HT-29 (cell line): ENCODE data around the gene PIAS1. TPM values are rescaled to one million over a fixed set of nuclear protein-coding genes. Genes with fewer than 3 reads are reported as not detected.
"Not testable (repeated sequence)": the region's sequence is repeated elsewhere in the genome, so short reads cannot be mapped to it uniquely, and the experiment has no call there.

Experiments used
- DNase-seq: peaks from one replicate; pipeline ENCODE4 v3.0.0-alpha.2; 2015; ENCODE audit warnings: low spot score
- total RNA-seq: library from RNA; depleted of rRNA; stranded (reverse); fragments of >200 nt; shearing (Covaris generic); gene quantifications from 2 replicates; pipeline ENCODE4 v1.2.3, GENCODE V29; 2014

The PIAS1 gene
- total RNA-seq, 1 experiment from 2014 or later: 42.1 TPM

DNA sequence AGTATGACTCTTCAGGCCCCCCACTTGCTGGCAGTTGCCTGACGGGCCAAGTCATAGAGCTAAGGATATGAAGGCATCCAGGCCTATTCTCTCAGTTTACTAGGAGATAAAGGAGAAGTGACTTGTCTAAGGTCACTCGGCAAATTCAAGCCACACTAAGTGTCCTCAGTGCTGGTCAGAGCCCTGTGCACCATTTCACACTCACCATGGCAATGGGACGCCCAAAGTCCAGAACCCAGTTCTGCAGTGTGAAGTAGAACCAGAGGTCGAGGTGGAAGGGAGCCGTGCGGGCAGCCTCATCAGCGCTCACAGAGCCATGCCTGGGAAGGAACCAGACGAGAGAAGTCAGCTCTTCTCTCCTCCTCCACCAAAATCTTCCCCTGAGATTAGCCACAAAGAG lies 164.2 kb downstream of the PIAS1 start:
- DNase-seq: no peak

DNA sequence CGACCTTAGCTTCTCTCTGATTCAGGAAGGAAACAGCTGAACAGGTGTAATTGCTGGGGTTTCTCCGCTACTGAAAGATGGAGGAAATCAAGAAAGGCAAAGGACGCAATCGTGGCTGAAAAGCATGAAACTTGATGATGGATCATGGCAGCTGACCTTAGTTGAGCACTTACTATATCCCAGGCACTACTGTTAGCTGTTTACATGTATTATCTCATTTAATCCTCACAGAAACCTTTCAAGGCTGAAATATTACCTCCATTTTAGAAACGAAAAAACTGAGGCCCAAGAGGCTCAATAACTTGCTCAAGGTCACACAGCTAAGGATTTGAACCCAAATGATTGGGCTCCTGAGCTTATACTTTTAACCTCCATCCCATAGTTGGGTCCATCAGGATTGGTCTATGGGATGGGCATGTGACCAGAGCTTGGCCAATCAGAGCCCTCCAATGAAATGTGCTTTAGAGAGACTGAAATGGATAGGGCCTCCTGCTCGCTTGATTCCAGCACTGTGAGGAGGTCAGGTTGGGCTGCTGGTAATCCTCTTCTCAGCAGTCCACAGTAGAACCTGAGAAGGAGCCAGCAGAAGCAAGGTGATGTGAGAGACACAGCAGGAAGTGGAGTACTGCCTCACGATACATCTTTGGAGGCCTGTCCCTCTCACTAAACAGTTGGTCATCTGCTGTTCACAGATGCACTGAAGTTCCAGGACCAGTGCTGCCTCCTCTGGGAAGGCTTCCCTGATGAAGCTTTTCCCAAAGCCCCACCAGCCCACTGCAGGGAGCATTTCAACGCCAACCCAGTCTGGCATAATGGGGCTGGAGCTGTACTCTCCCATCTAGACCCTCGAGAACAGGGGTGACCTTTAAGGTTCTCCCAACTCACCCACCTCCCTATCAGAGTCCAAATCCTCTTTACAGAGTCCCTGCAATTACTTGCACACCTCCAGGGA lies 165.0 kb downstream of the PIAS1 start:
- no peak for DNase-seq

DNA sequence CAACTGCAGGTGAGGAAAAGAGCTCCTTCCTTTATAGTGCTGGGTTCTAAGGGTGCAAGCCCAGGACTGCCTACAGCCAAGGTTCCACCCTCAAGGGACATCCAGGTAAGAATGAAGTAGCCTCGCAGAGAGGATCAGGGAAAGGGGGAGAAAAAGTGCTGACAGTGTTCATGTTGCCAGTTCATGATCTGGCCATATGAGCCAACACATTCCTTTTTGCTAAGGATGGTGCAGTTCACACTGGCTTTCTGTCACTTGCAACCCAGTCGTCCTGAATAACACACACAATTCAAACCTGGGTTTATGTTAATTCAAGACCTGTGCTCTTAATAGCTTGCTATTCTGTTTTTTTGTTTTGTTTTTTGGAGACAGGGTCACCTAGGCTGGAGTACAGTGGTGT lies 166.4 kb downstream of the PIAS1 start:
- DNase-seq: no peak

DNA sequence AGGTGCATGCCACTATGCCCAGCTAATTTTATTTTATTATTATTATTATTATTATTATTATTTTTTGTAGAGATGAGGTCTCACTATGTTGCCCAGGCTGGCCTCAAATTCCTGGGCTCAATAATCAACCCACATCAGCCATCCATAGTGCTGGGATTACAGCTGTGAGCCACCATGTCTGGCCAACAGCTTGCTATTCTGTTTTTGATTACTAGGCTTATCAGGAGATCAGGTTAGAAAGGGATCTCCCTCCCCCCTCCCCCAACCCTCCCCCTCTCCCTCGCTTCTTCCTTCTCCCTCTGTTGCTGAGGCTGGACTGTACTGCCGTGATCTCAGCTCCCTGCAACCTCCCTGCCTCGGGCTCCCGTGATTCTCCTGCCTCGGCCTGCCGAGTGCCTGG lies 166.9 kb downstream of the PIAS1 start:
- DNase-seq: no peak

DNA sequence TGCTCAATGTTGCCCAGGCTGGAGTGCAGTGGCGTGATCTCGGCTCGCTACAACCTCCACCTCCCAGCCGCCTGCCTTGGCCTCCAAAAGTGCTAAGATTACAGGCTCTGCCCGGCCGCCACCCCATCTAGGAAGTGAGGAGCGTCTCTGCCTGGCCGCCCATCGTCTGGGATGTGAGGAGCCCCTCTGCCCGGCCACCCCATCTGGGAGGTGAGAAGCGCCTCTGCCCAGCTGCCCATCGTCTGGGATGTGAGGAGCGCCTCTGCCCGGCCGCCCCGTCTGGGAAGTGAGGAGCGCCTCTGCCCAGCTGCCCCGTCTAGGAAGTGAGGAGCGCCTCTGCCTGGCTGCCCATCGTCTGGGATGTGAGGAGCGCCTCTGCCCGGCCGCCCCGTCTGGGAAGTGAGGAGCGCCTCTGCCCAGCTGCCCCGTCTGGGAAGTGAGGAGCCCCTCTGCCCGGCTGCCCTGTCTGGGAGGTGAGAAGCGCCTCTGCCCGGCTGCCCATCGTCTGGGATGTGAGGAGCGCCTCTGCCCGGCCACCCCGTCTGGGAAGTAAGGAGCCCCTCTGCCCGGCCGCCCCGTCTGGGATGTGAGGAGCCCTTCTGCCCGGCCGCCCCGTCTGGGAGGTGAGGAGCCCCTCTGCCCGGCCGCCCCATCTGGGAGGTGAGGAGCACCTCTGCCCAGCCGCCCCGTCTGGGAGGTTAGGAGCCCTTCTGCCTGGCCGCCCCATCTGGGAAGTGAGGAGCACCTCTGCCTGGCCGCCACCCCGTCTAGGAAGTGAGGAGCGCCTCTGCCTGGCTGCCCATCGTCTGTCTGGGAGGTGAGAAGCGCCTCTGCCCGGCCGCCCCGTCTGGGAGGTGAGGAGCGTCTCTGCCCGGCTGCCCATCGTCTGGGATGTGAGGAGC lies 167.7 kb downstream of the PIAS1 start:
- DNase-seq: not testable (repeated sequence)

DNA sequence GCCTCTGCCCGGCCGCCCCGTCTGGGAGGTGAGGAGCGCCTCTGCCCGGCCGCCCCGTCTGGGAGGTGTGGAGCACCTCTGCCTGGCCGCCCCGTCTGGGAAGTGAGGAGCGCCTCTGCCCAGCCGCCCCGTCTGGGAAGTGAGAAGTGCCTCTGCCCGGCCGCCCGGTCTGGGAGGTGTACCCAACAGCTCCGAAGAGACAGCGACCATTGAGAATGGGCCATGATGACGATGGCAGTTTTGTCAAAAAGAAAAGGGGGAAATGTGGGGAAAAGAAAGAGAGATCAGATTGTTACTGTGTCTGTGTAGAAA lies 168.3 kb downstream of the PIAS1 start:
- DNase-seq: not testable (repeated sequence)

DNA sequence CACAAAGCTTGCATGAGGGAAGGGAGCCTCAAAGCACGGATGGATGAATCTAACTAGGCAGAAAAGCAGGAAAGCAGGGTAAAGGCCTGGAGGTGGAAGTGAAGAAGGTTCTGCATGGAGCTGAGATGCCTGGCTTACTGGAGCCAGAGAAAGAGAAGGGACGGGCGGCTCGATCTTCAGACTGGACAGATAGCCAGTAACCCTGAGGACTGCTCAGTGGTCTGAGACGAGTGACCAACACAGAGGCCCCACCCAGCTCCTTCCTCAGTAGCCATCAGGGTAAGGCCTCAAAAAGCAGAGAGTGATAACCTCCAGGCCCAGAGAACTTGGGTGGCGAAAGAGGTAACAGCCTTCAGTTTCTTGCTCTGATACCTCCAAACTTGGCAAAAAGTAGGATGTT lies 169.1 kb downstream of the PIAS1 start:
- no peak for DNase-seq

DNA sequence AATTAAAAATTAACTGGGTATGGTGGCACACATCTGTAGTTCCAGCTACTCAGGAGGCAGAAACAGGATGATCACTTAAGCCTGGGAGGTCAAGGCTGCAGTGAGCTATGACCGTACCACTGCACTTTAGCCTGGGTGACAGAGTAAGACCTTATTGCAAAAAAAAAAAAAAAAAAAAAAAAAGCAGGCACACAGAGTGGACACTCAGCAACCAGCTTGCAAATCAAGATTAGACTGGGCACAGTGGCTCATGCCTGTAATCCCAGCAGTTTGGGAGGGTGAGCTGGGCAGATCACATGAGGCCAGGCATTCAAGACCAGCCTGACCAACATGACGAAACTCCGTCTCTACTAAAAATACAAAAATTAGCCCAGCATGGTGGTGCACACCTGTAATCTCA lies 170.0 kb downstream of the PIAS1 start:
- DNase-seq: no peak

DNA sequence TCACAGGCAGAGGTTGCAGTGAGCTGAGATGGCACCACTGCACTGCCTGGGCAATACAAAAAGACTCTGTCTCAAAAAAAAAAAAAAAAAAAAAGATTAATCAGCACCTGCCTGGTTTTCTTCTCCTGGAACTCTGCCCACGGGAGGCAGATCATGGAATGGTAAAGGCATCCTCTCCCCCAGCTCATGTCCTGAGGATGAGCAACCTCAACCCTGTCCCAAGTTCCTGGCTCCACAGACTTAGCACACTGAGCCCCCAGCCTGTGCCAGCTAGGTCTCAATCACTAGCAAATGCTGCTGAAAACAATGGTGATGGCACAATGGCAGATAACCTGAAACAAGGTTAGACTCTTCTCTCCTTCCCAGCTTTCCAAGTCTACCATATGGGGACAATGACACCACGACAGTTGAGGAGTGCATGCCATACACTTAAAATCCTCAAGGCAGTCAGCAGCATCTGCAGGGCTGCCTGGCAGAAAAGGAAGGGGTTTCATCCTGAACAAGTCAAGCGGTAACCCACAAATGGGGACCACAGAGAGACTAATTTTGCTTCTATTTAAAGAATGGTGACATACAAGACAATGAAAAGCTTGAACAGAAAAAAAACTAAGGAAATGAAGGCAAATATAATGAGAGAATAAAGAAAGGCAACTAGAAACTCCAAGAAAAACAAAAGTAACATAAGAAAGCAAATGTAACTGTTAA lies 170.6 kb downstream of the PIAS1 start:
- DNase-seq: no peak

DNA sequence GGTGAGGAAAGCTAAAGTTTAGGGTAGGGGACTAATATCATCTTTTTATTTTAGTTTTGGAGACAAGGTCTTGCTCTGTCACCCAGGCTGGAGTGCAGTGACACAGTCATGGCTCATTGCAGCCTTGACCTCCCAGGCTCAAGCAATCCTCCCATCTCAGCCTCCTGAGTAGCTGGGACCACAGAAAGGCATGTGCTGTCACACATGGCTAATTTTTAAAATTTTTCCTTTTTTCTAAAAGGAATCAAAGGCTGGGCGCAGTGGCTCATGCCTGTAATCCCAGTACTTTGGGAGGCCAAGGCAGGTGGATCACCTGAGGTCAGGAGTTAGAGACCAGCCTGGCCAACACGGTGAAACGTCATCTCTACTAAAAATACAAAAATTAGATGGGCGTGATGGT lies 171.3 kb downstream of the PIAS1 start:
- not testable (repeated sequence) for DNase-seq

DNA sequence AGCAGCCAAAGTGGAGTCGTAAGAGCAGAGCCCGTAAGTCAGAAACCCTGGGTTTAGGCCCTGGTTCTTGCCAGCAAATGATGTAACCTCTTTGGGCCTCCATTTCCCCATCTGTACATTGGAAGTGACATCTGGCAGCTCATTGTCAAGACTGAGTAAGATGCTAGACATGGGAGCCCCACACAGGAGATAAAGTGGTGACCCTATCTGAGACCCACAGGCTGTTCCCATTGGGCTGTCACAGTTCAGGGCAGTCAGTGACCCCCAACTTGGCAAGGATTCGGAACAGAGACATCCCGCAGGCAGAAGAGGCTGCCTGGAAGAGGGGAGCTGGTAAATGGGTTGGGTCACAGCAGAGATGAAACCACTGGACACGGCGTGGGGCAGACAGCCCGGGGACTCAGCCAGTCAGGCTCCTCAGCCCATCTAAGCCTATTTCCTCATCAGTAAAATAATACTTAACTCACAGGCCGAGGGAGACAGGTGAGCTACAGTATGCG lies 173.6 kb downstream of the PIAS1 start:
- no peak for DNase-seq

DNA sequence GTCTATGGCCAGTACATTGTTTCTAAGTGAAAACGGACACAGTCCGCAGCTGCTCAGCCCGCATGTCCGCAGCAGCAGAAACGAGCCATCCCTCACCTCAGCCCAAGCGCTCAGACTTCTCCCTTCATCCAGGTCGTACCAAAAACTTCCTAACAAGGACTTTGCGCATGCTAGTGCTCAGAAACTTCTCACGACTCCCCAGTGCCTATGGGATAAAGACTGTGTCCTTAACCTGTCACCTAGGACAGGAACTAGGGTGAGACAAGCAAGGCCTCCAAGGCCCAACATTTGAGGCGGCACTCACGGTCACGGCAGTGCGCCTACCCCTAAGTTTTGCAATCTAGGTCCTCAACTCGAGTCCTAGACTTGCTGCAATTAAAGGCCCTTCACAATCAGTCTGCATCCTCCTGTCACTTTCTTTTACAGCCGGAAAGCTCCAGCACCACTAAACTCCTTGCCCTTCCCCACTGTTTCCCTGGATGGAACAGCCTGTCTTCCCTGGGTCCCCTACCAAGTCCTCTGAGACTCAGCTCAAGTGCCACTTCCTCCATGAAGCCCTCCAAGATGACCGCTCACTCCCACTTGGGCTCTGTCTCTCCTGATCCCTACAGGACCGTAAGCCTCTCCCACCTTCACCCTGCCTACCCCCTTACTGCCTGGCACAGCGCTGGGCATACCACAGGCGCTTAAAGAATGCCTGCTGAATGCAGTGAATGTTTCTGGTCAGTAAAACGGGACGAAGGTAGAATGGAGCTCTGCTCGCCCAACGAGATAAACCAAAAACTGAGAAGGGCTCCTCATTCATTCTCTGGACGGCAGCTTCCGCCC lies 174.2 kb downstream of the PIAS1 start:
- DNase-seq: peak; percentile 64

DNA sequence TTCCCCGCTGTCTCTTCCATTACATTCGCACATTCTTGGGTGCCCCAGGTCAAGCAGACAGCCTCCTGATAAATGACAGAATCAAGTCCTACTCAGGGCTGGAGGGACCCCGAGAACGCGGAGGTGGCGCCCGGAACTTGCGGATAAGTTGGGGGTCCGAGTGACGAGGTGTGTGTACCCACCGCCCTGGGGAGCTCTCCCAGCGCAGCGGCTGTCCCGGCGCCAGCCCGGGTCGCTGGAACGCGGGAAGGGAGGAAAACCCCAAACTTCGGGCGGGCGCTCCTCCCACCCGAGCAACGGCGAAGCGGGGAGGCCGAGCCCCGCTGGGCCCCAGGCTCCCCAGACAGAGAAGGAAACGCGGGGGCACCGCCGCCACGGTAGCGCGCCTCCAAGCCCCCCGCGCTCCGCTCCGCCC lies 174.9 kb downstream of the PIAS1 start:
- no peak for DNase-seq

DNA sequence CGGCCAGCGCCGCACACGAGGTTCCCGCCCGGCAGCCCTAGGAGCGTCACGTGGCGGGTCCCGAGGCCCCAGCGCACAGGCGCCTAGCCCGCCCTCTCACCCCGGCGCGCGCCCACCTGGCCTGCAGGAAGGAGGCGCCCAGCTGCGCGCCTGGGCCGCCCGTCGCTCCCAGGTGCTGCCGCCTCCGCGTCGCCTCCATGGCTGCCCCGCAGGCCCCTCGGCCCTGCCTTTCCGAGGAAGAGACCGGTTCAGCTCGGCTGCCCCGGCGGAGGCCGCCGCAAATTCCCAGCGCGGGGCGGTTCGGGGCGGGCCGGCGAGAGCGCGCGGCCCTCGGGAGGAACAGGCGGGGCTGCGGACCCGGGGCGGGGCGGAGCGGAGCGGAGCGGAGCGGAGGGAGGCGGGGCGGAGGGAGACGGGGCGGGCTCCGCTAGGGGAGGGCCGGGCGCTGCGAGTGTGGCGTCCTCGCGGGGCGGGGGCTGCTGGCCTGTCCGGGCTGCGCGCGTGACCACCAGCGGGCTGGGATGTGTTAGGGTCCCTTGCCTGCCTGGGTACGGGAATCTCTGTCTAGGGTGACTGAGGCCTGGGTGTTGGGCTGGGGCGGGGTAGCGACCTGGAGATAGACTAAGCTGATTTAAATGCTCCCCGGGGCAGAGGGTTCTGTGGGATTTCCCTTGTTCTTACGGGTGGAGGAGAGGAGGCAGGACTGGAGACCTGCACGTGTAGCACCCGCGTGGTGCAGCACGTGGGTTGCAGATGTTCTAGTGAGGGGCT lies 175.5 kb downstream of the PIAS1 start, which contains the start of gene CLN6:
Gene CLN6 (minus strand): TSS at position 343 of the 771 bp plus-strand sequence. CDS start 144 bp downstream, at position 199.
- peak; percentile 87 for DNase-seq

DNA sequence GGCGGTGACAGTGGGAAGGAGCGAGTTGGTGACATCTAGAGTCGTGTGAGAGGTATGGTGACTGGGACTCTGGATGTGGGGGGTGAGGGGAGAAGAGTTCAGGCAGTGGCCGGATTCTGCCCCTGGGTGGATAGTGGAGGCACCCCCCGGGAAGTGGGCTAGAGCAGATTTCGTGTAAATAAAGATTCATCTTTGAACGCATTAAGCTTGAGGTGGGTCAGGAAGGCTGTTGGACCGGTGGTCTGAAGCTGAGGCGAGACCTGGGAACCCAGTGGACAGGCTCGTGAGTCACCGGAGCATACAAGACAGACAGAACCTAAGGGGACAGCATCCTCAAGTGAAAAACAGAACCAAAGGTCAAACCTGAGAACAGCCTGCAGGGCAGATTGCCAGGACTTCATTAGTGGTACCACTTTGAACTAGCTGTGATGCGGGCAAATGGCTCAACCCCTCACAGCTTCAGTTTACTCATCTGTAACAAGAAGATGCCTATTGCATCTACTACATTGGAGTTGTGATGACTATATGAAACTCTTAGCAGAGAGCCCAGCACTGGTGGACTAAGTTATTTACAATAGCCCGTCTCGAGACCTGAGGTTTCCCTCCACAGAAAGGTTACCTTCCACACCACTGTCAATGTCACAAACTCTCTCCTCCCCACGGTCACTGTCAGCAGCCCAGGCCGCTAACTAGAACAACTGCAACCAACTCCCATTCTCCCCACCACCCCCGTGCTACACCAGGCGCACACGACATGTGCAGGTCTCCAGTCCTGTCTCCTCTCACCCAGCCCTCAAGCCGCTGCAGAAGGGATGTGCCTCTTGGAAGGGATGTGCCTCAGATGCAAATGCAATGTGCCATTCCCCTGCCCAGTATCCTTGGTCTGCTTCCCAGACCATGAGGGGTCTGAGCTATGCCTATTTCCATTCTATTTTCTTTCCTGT lies 176.3 kb downstream of the PIAS1 start:
- no peak for DNase-seq

DNA sequence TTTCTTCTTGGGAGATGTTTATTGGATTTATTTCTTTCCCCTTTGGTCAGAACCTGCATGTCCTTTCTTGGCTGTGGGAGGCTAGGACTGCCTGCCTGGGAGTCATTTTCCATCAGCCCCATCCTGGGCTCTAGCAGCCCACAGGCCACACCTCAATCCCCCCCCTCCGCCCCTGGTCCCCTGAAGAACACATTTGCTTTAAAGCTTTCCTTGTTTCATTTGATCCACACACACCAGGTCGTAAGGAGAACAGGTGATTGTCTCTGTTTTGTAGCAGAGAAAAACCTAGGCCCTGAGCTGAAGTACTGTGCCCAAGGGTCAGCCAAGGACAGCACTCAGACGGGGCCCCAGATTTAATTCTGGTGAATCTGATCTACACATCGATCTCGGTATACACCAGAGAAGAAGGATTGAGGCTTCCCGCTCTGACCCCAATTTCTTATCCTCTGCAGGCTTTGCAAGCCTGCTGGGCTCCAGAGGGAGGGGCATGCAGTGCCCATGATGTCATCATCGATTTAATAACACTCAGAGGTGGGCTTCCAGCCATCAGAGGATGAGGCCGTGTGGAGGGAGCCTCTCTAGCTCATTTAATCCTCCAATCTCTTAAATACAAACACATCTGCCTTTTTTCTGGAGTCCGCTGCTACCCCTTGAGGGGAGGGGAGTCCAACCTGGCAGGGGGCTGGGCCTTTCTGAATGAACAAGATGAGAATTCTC lies 177.1 kb downstream of the PIAS1 start:
- DNase-seq: no peak

DNA sequence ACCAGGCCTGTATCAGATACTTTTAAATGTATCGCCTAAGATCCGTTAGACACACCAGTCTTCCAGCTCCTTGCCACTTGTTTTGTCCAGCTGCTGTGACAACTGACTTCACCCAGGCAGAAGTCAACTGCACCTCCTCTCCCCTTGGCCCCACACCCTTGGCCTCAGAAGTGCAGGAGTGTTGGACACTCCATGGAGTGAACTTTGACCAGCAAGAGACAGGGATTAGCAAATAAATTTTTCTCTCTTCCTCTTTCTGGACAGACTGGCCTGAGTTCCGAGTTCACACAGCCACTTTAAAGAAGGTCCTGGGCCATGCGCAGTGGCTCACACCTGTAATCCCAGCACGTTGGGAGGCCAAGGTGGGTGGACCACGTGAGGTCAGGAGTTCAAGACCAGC lies 178.3 kb downstream of the PIAS1 start:
- DNase-seq: peak; percentile 39

DNA sequence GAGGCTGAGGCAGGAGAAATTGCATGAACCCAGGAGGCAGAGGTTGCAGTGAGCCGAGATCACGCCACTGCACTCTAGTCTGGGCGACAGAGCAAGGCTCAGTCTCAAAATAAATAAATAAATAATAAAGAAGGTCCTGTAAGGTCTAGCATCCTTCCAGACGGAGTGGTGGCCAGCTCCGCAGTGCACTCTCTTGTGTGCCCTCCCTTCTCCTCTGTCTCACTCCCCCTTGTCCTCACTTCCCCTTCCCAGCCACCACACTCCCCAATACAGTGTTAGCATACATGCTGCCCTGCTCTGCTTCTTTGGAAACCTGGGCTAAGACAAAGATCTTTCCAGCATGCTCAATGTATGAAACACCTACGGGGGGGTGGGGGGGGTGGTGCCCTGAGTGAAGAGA lies 178.8 kb downstream of the PIAS1 start:
- no peak for DNase-seq
